Muscle of arm (tissue), 12 donors: ENCODE measurements around the gene MYO7B. TPM values are rescaled to one million over a fixed set of nuclear protein-coding genes. Genes with fewer than 3 reads are reported as not detected.

Experiments
- DNase-seq: peaks from one replicate; pipeline ENCODE4 v3.0.0-alpha.2; 2013
- polyA plus RNA-seq, 12 donors: library from polyadenylated mRNA; unstranded; fragments of 120-200 nt; gene quantifications; one replicate each; pipeline ENCODE4 v1.2.1, GENCODE V29; 2013; ENCODE audit not compliant: insufficient read length in 12 of 12

The MYO7B gene
- polyA plus RNA-seq, 12 donors, result 0.54 to 24.5 (median 0.97) TPM; not detected in 1

- DNase-seq, result no peak
Observed at GRCh38 chr2:127624756-127625571, 89.5 kb downstream of the MYO7B start.

- no peak for DNase-seq
Observed at GRCh38 chr2:127625572-127625951, 90.1 kb downstream of the MYO7B start.

GRCh38 chr2:127626175-127626574 lies 90.7 kb downstream of the MYO7B start:
- no peak for DNase-seq

GRCh38 chr2:127626917-127627739 lies 91.6 kb downstream of the MYO7B start:
- no peak for DNase-seq

GRCh38 chr2:127627740-127628571 lies 92.5 kb downstream of the MYO7B start:
- no peak for DNase-seq

- DNase-seq, result no peak
Observed at GRCh38 chr2:127628767-127629614, 93.5 kb downstream of the MYO7B start.

GRCh38 chr2:127629637-127630036 lies 94.2 kb downstream of the MYO7B start:
- no peak for DNase-seq

- DNase-seq, result no peak
Observed at GRCh38 chr2:127630096-127630863, 94.8 kb downstream of the MYO7B start.

- no peak for DNase-seq
Observed at GRCh38 chr2:127630864-127631540, 95.5 kb downstream of the MYO7B start.

- no peak for DNase-seq
Observed at GRCh38 chr2:127631541-127631996, 96.1 kb downstream of the MYO7B start.

GRCh38 chr2:127631997-127632581 lies 96.6 kb downstream of the MYO7B start:
- no peak for DNase-seq

GRCh38 chr2:127632592-127633489 lies 97.4 kb downstream of the MYO7B start:
- DNase-seq, result no peak

- DNase-seq, result no peak
Observed at GRCh38 chr2:127633556-127634065, 98.1 kb downstream of the MYO7B start.

GRCh38 chr2:127634066-127634617 lies 98.7 kb downstream of the MYO7B start:
- DNase-seq, result no peak

GRCh38 chr2:127634626-127635379 lies 99.3 kb downstream of the MYO7B start:
- no peak for DNase-seq

- no peak for DNase-seq
Observed at GRCh38 chr2:127635380-127636237, 100.1 kb downstream of the MYO7B start.
